Trophoblast cell (in vitro differentiated cells and primary cell): ENCODE results near the gene TTC9.
A peak's percentile ranks its signal among the peaks of the same experiment; 100 is the strongest.

Source experiments
- DNase-seq, 2 donors: peaks; one replicate each; pipeline ENCODE4 v3.0.0-alpha.2; 2016
- H2AFZ ChIP-seq: 2 replicates; pipeline ENCODE4 v1.6.1; 2013; ENCODE audit warnings: low read length, moderate library complexity, mild to moderate bottlenecking; ENCODE audit not compliant: insufficient read depth, poor library complexity
- H2AK5ac ChIP-seq: 2 replicates; pipeline ENCODE4 v1.6.1; 2013; ENCODE audit warnings: mild to moderate bottlenecking, low read length
- H2BK120ac ChIP-seq: 2 replicates; pipeline ENCODE4 v1.6.1; 2013; ENCODE audit warnings: low read length, mild to moderate bottlenecking, moderate library complexity; ENCODE audit not compliant: insufficient read depth, poor library complexity
- H2BK12ac ChIP-seq: 2 replicates; pipeline ENCODE4 v1.6.1; 2013; ENCODE audit warnings: mild to moderate bottlenecking, low read length, moderate library complexity
- H2BK5ac ChIP-seq: 2 replicates; pipeline ENCODE4 v1.6.1; 2013; ENCODE audit warnings: low read length, low read depth, moderate library complexity, mild to moderate bottlenecking; ENCODE audit not compliant: poor library complexity
- H3K14ac ChIP-seq: 2 replicates; pipeline ENCODE4 v1.6.1; 2013; ENCODE audit warnings: mild to moderate bottlenecking, low read length
- H3K18ac ChIP-seq: 2 replicates; pipeline ENCODE4 v1.6.1; 2013; ENCODE audit warnings: mild to moderate bottlenecking, low read length
- H3K23ac ChIP-seq: 2 replicates; pipeline ENCODE4 v1.6.1; 2013; ENCODE audit warnings: low read length
- H3K27ac ChIP-seq: 2 replicates; pipeline ENCODE4 v1.5.1; 2013; ENCODE audit warnings: low read depth, mild to moderate bottlenecking, inconsistent platforms, low read length, moderate library complexity
- H3K27me3 ChIP-seq: 2 replicates; pipeline ENCODE4 v1.6.1; 2013; ENCODE audit warnings: inconsistent platforms, mild to moderate bottlenecking, low read length, moderate library complexity; ENCODE audit not compliant: insufficient read depth
- H3K36me3 ChIP-seq, 2 experiments: 1 replicate in 1 of 2; 2 replicates in 1 of 2; pipeline ENCODE4 v1.6.1; 2013; ENCODE audit warnings: low read length in 2 of 2, mild to moderate bottlenecking in 2 of 2, moderate library complexity in 1 of 2; ENCODE audit not compliant: insufficient read depth in 2 of 2, control insufficient read depth in 1 of 2
- H3K4ac ChIP-seq: 2 replicates; pipeline ENCODE4 v1.6.1; 2013; ENCODE audit warnings: low read depth, mild to moderate bottlenecking, low read length, moderate library complexity
- H3K4me1 ChIP-seq, 2 experiments: 1 replicate in 1 of 2; 2 replicates in 1 of 2; pipeline ENCODE4 v1.6.1; 2013; ENCODE audit warnings: low read length in 2 of 2, mild to moderate bottlenecking in 2 of 2, moderate library complexity in 1 of 2; ENCODE audit not compliant: insufficient read depth in 2 of 2, control insufficient read depth in 1 of 2
- H3K4me2 ChIP-seq: 2 replicates; pipeline ENCODE4 v1.6.1; 2013; ENCODE audit warnings: inconsistent platforms, mild to moderate bottlenecking, low read length, moderate library complexity
- H3K4me3 ChIP-seq: 2 replicates; pipeline ENCODE4 v1.5.1; 2013; ENCODE audit warnings: mild to moderate bottlenecking, low read depth, low read length, inconsistent platforms
- H3K79me1 ChIP-seq: one replicate; pipeline ENCODE4 v1.6.1; 2013; ENCODE audit warnings: low read length
- H3K79me2 ChIP-seq: 2 replicates; pipeline ENCODE4 v1.6.1; 2013; ENCODE audit warnings: low read length, mild to moderate bottlenecking; ENCODE audit not compliant: control insufficient read depth, insufficient read depth, poor library complexity
- H3K9ac ChIP-seq: 2 replicates; pipeline ENCODE4 v1.6.1; 2013; ENCODE audit warnings: mild to moderate bottlenecking, low read length
- H3K9me3 ChIP-seq: 2 replicates; pipeline ENCODE4 v1.6.1; 2013; ENCODE audit warnings: low read depth, mild to moderate bottlenecking, control low read depth, inconsistent platforms, low read length; ENCODE audit not compliant: insufficient read depth
- H4K12ac ChIP-seq: 2 replicates; pipeline ENCODE4 v1.6.1; 2013; ENCODE audit warnings: low read depth, mild to moderate bottlenecking, low read length, moderate library complexity
- H4K8ac ChIP-seq: 2 replicates; pipeline ENCODE4 v1.6.1; 2013; ENCODE audit warnings: low read depth, mild to moderate bottlenecking, low read length, moderate library complexity
- H4K91ac ChIP-seq: one replicate; pipeline ENCODE4 v1.6.1; 2013; ENCODE audit warnings: low read depth, mild to moderate bottlenecking, low read length, moderate library complexity
- WGBS: extraction: QIAGEN DNeasy Blood & Tissue Kit; methylation state at CpG from one replicate; pipeline ENCODE4 v1.1.7; 2013; ENCODE audit warnings: missing lambda C conversion rate; ENCODE audit not compliant: insufficient read length, insufficient coverage; ENCODE audit errors: extremely low coverage; 5-methylcytosine and 5-hydroxymethylcytosine counted together

TTC9 gene

GRCh38 chr14:70696026-70696425 lies 54.3 kb downstream of the TTC9 start:
- no peak overlapping the region for H3K9ac ChIP-seq
- no peak overlapping the region for H3K27ac ChIP-seq
- H3K23ac ChIP-seq = no peak overlapping the region
- no peak overlapping the region for H2BK120ac ChIP-seq
- H2AFZ ChIP-seq = no peak overlapping the region
- no CpG with 5 or more reads among the region's 2 CpGs for WGBS
- no peak for DNase-seq
- no peak overlapping the region for H3K4me3 ChIP-seq
- H4K91ac ChIP-seq = no peak overlapping the region
- H3K79me1 ChIP-seq = no peaks in the 10 kb centered on the region
- H3K14ac ChIP-seq = no peak overlapping the region
- H2AK5ac ChIP-seq = no peak overlapping the region
- no peak overlapping the region for H2BK12ac ChIP-seq
- no peak overlapping the region for H3K18ac ChIP-seq
- H3K27me3 ChIP-seq = no peaks in the 10 kb centered on the region
- H3K4ac ChIP-seq = no peak overlapping the region
- H3K4me2 ChIP-seq = no peak overlapping the region
- peaks cover 2% of the 10 kb centered on the region for H3K9me3 ChIP-seq
- no peak overlapping the region for H4K8ac ChIP-seq
- no peak overlapping the region for H2BK5ac ChIP-seq
- H4K12ac ChIP-seq = no peak overlapping the region
- no peaks in the 10 kb centered on the region for H3K79me2 ChIP-seq
- no peaks in the 10 kb centered on the region for H3K36me3 ChIP-seq
- H3K4me1 ChIP-seq = peaks cover 1 to 3% of the 10 kb centered on the region in 2 experiments

DNA sequence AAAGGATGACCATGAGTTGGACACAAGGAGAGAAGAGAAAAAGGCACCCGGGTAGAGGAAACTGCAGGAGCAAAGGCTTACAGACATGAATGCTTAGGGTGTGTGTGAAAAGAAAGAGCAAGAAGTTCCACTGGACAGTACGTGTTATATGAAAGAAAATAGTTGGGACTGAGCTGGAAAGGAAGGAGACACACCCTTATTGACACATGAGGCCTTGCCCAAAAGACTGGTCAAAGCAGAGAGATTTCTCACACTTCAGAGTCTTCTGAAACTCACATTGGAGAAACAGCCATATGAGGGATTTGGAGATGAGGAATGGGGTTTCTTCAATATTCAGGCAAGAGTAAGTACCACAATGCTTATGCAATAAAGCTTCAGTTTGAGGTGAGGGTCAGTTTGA lies 56.0 kb downstream of the TTC9 start:
- Histone ChIP-seq H3K18ac (no peak overlapping the region), H2BK120ac (no peak overlapping the region), H2AFZ (no peak overlapping the region), H3K79me2 (no peaks in the 10 kb centered on the region), H3K4ac (no peak overlapping the region), H3K4me2 (no peak overlapping the region), H3K27ac (no peak overlapping the region), H4K8ac (no peak overlapping the region), H3K14ac (no peak overlapping the region), H2BK5ac (no peak overlapping the region), H3K27me3 (no peaks in the 10 kb centered on the region), H3K4me3 (no peak overlapping the region), H3K23ac (no peak overlapping the region), H2BK12ac (no peak overlapping the region), H3K9ac (no peak overlapping the region), H4K12ac (no peak overlapping the region), H2AK5ac (no peak overlapping the region), H3K4me1 (no peaks in the 10 kb centered on the region), H3K36me3 (no peaks in the 10 kb centered on the region), H3K79me1 (no peaks in the 10 kb centered on the region), H4K91ac (no peak overlapping the region), H3K9me3 (peaks cover 2% of the 10 kb centered on the region)
- no peak for DNase-seq
- WGBS = no CpG with 5 or more reads among the region's 2 CpGs

DNA sequence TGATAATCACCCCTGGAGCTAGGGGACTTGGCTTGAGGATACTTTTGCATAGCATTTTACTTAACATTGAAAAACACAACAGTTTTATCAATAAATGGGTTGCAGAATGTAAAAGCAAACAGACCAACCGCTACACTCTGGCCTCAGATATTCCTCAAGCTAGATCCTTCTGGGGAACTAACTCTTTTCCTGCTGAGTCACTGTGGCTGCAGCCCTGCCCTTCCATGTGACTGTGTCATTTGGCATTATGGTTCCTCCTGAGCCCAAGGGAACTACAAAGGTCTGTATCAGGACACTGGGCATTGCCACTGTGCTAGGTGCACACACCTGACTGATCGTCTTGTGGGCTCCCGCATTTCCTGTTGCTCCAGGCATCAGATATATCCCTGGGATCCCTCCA lies 56.6 kb downstream of the TTC9 start:
- Histone ChIP-seq H3K27me3 (no peaks in the 10 kb centered on the region), H4K12ac (no peak overlapping the region), H3K9me3 (peaks cover 2% of the 10 kb centered on the region), H3K4me1 (no peaks in the 10 kb centered on the region), H4K8ac (no peak overlapping the region), H2BK5ac (no peak overlapping the region), H3K27ac (no peak overlapping the region), H3K4ac (no peak overlapping the region), H3K18ac (no peak overlapping the region), H3K9ac (no peak overlapping the region), H3K14ac (no peak overlapping the region), H3K79me2 (no peaks in the 10 kb centered on the region), H2BK12ac (no peak overlapping the region), H2BK120ac (no peak overlapping the region), H3K79me1 (no peaks in the 10 kb centered on the region), H3K4me3 (no peak overlapping the region), H3K4me2 (no peak overlapping the region), H3K36me3 (no peaks in the 10 kb centered on the region), H4K91ac (peak overlapping the region; percentile 42), H2AK5ac (no peak overlapping the region), H3K23ac (no peak overlapping the region), H2AFZ (no peak overlapping the region)
- WGBS = no CpG with 5 or more reads among the region's 3 CpGs
- DNase-seq = peak in 1 of 2 donors; percentile 55

GRCh38 chr14:70699646-70700045 lies 57.9 kb downstream of the TTC9 start:
- Histone ChIP-seq H3K4me1 (no peaks in the 10 kb centered on the region), H3K4me2 (no peak overlapping the region), H3K27me3 (no peaks in the 10 kb centered on the region), H3K14ac (no peak overlapping the region), H3K27ac (no peak overlapping the region), H2AFZ (no peak overlapping the region), H4K12ac (no peak overlapping the region), H2BK5ac (no peak overlapping the region), H2AK5ac (no peak overlapping the region), H4K91ac (no peak overlapping the region), H3K9me3 (no peaks in the 10 kb centered on the region), H2BK120ac (no peak overlapping the region), H2BK12ac (no peak overlapping the region), H3K36me3 (no peaks in the 10 kb centered on the region), H3K18ac (no peak overlapping the region), H3K9ac (no peak overlapping the region), H3K4me3 (no peak overlapping the region), H3K23ac (no peak overlapping the region), H3K79me1 (no peaks in the 10 kb centered on the region), H3K79me2 (no peaks in the 10 kb centered on the region), H4K8ac (no peak overlapping the region), H3K4ac (no peak overlapping the region)
- no peak for DNase-seq
- no CpG with 5 or more reads among the region's 5 CpGs for WGBS
